Suppressor macrophage treated with lipopolysaccharide for 1 hour (primary cell): ENCODE data around the gene CCND2.
A peak's percentile ranks its signal among the peaks of the same experiment; 100 is the strongest.

ENCODE experiments used
- DNase-seq, 3 donors: peaks; one replicate each; pipeline ENCODE4 v3.0.0-alpha.2; 2020 to 2022

The CCND2 gene

GRCh38 chr12:4273652-4274395 lies at the start of gene CCND2:
Gene CCND2, plus strand, starts transcription at chr12:4273762. Its CDS starts 279 bp downstream, at chr12:4274041.
- DNase-seq = peak; percentile 68 to 82 (median 75)

DNA sequence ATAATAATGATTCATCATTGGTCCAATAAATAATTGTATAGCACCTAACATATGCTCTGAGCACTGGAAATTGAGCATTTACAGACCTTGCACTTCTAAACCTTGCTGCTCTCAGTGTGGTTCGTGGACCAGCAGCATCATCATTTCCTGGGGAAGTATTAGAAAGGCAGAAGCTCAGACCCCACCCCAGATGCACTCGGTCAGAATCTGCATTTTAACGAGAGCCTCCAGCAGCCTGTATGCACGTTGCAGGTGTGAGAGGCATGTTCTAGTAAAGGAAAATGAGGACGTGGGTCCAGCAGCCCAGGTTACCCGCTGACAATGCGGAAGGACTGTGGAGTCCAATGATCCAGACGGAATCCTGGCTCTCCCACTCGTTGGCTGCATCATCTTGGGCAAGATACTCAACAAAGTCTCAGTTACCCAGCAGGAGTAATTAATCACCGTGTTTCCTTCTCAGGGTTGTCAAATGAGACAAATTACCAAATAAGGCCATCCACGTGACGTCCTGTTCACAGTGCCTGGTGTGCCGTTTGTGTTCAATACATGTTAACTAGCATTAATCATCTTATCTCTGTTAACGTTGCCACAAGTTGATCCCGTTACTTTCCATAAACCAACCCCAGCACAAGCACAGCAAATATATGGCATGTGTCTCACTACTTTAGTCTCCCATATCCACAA lies 49.2 kb upstream of the CCND2 start:
- peak in 1 of 3 donors; percentile 32 for DNase-seq

- no peak for DNase-seq
These were observed 48.0 kb upstream of the CCND2 start for GRCh38 chr12:4225571-4225970.

- no peak for DNase-seq
These were observed 46.5 kb upstream of the CCND2 start for GRCh38 chr12:4227046-4227445.

GRCh38 chr12:4228122-4228580 lies 45.4 kb upstream of the CCND2 start:
- no peak for DNase-seq

DNA sequence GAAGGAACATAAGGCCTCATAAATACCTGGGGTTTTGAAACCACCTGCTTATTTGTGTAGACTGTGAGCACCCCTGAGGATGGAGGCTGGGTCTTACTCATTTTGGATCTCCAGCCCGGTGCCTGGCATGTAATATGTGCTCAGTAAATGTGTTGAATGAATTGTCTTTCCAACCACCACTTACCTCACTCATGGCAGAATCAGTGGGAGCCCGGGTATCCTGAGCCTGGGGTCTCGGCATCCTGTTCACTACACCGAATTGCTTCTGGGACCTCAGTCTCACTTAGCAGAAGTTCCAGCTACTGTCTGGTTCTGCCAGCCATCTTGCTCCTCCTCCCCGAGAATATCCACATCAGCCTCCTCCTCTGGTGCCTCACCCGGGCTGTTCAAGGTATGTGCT lies 43.0 kb upstream of the CCND2 start:
- no peak for DNase-seq

DNA sequence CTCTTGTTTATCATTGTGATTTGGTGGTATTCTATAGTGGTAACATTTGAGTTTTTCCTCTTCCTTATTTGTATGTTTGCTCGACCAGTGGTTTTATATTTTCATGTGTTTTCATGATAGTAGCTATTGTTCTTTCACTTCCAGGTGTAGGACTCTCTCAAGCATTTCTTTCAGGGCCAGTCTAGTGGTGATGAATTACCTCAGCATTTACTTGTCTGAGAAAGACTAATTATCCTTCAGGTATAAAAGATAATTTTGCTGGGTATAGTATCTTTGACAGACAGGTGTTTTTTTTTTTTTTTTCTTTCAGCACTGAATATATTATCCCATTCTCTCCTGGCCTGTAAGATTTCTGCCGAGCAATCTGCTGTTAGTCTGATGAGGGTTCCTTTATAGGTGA lies 35.0 kb upstream of the CCND2 start:
- DNase-seq = no peak

DNA sequence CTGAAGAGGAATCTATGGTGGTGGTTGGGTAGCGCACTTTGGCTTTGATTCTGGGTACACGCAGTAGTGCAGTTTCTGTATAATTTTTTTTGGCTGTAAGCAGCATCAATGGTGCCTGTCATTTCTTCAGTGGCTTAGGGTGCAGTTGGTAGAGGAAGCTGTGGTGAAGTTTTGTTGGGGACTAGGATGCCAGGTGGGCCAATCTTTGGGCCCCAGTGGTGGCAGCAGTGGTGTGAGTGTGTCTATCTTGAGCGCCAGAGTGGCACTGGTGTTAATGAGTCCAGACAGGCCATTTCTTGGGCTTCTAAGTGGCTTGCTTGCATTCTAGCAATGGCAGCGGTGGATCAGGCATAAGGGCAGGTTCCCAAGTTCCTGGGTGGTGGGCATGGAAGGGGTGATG lies 33.8 kb upstream of the CCND2 start:
- DNase-seq = no peak

DNA sequence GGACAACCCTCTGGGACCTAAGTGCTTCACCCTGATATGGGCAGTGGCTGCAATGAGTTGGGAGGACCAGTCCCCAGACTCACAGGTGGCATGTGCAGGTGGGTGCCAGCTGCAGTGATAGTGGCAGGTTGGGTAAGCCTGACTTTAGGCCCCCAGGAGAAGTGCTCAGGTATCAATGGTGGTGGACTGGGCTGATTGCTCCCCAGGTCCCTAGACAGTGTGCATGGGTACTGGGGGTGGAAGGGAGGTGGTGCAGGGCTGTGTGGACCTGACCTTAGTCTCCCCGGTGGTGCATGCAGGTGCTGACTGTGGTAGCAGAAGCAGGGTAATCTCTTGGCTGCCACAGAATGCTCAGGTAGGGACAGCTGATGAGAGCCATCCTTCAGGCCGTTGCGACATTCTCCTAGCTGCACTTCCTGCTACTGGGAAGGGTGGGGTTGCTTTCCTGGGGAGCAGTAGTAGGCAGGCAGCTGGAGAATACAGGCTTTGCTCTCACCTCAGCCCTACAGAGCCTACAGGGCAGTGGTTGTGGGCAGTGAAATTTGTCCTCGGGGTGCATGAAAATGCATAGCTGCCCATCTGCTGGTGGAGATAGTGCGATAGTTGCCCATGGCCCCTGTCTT lies 33.3 kb upstream of the CCND2 start:
- DNase-seq = no peak

DNA sequence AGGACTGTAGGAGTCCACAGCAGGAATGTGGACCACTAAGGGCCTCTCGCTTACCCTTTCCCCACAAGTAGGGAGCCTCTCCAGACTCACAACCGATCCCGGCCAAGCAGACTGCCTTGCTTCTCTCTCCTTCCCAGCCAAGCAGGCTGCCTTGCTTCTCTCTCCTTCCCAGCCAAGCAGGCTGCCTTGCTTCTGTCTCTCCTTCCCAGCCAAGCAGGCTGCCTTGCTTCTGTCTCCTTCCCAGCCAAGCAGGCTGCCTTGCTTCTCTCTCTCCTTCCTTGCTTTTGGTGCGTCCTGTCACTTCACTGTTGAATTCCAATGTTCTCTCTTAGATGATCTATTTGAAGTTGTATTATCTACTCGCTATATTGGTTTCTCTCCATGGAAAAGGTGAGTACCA lies 32.6 kb upstream of the CCND2 start:
- no peak for DNase-seq

DNA sequence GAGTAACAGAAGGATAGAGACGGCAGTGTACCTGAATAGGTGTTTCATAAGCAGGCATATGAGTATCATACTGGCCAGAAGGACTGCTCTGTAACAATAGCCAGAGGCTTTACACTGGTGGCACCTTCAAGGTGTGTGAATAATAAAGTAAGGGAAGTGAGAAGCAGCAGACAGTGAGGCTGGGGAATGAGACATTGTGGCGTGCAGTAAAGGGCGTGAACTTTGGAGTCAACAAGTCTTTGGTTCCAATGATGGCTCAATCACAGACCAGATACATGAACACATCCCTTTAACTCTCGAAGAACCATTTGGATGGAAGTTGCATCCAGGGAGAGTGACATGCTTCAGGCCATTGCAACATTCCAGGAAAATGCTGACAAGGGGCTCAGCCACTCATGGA lies 32.0 kb upstream of the CCND2 start:
- no peak for DNase-seq

GRCh38 chr12:4242595-4242994 lies 31.0 kb upstream of the CCND2 start:
- DNase-seq = no peak

- DNase-seq = peak in 2 of 3 donors; percentile 39 to 41
These were observed 30.5 kb upstream of the CCND2 start for GRCh38 chr12:4243091-4243490.

GRCh38 chr12:4243491-4244100 lies 30.0 kb upstream of the CCND2 start:
- DNase-seq = peak; percentile 61 to 80 (median 79)

DNA sequence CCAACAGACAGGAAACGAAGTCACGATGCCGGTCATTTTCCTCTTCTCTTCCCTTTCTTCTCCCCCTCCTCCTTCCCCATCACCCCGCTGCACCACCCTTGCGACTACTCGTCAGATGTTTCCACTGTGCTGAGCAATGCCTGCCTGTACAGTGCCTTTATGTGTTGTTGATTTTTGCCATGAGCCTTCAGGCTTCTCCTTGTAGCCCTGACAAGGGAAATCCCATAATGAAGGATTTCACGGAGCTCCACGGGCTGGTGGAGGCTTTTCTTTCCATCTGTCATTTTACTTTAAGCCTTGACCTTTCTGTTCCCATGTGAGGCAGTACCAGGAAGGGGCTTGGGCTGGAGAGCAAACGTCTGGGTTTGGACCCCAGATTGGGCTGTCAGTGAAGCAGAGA lies 28.7 kb upstream of the CCND2 start:
- no peak for DNase-seq

DNA sequence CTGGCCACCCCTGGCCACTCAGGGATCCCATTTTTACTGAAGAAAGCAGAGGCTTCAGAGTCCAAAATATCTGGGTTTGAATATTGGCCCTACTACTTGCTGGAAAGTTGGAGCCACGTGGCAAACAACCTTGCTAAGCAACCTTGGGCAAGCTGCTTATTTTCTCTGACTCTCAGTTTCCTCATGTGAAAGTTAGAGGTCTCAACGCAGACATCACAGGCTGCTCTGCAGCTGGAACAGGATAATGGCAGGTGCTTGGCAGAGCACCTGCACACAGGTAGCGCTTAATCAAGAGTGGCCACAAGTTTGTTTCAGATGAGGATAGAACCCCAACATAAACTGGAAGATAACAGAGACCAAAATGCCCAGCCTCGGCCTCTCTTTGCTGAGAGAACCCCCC lies 28.1 kb upstream of the CCND2 start:
- no peak for DNase-seq

GRCh38 chr12:4246116-4246515 lies 27.4 kb upstream of the CCND2 start:
- peak; percentile 67 to 71 (median 70) for DNase-seq

DNA sequence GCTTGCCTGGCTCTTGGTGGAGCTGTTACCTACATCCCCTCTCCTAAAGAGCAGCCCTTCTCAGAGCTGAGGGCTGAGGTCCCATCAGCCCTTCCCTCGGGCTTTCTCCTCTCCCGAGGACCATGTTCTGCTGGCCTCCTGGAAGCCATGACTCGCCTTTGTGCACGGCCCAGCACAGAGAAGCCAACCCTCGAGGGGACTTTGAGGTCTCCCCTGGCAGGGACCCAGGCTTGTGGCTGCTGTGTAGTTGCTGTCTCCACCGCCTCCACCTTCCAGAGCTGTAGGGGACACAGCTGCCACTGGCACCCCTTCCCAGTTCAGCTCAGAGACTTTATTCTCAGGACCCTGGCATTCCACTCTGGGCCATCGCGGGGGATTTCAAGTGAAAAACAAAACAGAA lies 22.9 kb upstream of the CCND2 start:
- no peak for DNase-seq

GRCh38 chr12:4251216-4251891 lies 22.2 kb upstream of the CCND2 start:
- DNase-seq = no peak

- DNase-seq = no peak
These were observed 21.6 kb upstream of the CCND2 start for GRCh38 chr12:4251967-4252366.

DNA sequence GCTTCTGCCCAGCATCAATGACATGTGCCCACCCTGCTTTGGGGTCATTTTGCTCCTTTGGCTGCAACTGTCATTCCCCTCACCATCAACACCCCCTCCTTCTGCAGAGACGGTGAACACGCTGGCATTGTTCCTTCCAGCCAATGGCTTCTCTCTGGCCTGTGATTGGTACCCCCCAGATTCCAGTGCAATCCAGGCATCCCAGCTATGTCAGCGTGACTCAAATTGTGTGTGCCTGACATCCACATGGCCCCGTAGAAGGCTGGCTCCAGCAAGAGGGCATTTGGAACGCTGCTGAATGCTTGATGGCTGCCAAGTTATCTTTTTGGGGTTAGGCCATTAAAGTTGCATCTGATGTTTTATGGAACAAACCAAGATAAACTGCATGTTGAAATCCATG lies 21.0 kb upstream of the CCND2 start:
- no peak for DNase-seq

GRCh38 chr12:4256043-4256826 lies 17.3 kb upstream of the CCND2 start:
- no peak for DNase-seq
